ENCODE data around the gene PSMG4. TPM values are rescaled to one million over a fixed set of nuclear protein-coding genes. Genes with fewer than 3 reads are reported as not detected.

PSMG4 gene
- total RNA-seq, 1 experiment from 2014 or later: 40.0 TPM

- no peak for TF ChIP-seq CTCF (IDR thresholded peaks at IDR 0.05; ENCODE audit: unreplicated experiment)
- peaks cover 7% of the 10 kb centered on the region for H3K9me3 Mint-ChIP-seq (ENCODE audit: unreplicated experiment)
- H3K36me3 Mint-ChIP-seq (ENCODE audit: insufficient read depth, unreplicated experiment): no peaks in the 10 kb centered on the region
- H3K4me1 Mint-ChIP-seq (ENCODE audit: insufficient read depth, unreplicated experiment): peaks cover 13% of the 10 kb centered on the region
- ChIA-PET CTCF (interaction anchor here (0.5 to 1.0 kb wide), 2 partner anchors 26 to 1629 kb away, joined by 3 to 4 read pairs; no protein-coding TSS in a partner anchor), POLR2A (interaction anchor here (0.7 kb wide), 1 partner anchor 60 kb away, joined by 4 read pairs; no protein-coding TSS in a partner anchor)
- DNase-seq (ENCODE audit: unreplicated experiment): no peak
- intact Hi-C loops (cut with micrococcal nuclease): no loop called here
- no peak overlapping the region for H3K27ac Mint-ChIP-seq (ENCODE audit: low read depth, unreplicated experiment)
- no TSS peak for BruUV-seq (replicated peaks)
- H3K27me3 Mint-ChIP-seq (ENCODE audit: insufficient read depth, unreplicated experiment): no peaks in the 10 kb centered on the region
- no peak overlapping the region for H3K4me3 Mint-ChIP-seq (ENCODE audit: unreplicated experiment)
These were observed 13.5 kb upstream of the PSMG4 start for GRCh38 chr6:3245216-3245615.

- TF ChIP-seq CTCF (IDR thresholded peaks at IDR 0.05; ENCODE audit: unreplicated experiment): no peak
- Mint-ChIP-seq H3K36me3 (ENCODE audit: insufficient read depth, unreplicated experiment) (no peaks in the 10 kb centered on the region), H3K4me3 (ENCODE audit: unreplicated experiment) (peak overlapping the region; percentile 33), H3K9me3 (ENCODE audit: unreplicated experiment) (peaks cover 7% of the 10 kb centered on the region), H3K4me1 (ENCODE audit: insufficient read depth, unreplicated experiment) (peaks cover 25% of the 10 kb centered on the region), H3K27me3 (ENCODE audit: insufficient read depth, unreplicated experiment) (no peaks in the 10 kb centered on the region), H3K27ac (ENCODE audit: low read depth, unreplicated experiment) (peak overlapping the region; percentile 23)
- intact Hi-C loops (cut with micrococcal nuclease): no loop called here
- ChIA-PET CTCF (interaction anchor here (0.6 kb wide), 4 partner anchors 73 to 1475 kb away, joined by 3 to 5 read pairs (median 3); no protein-coding TSS in a partner anchor), POLR2A (interaction anchor here (1.8 to 3.8 kb wide), 2 partner anchors 12 to 39 kb away, joined by 10 to 15 read pairs; partner anchors contain the start of gene PSMG4)
- peak; percentile 45 for DNase-seq (ENCODE audit: unreplicated experiment)
- no TSS peak for BruUV-seq (replicated peaks)
These were observed 11.2 kb upstream of the PSMG4 start for GRCh38 chr6:3247255-3248146.

GRCh38 chr6:3249821-3250220, 8.9 kb upstream of the PSMG4 start:
- intact Hi-C loops (cut with micrococcal nuclease): loop anchor here (5.0 kb wide), 1 partner anchor 93 kb away; the partner anchor contains the start of gene TUBB2A
- H3K4me1 Mint-ChIP-seq (ENCODE audit: insufficient read depth, unreplicated experiment): peaks cover 24% of the 10 kb centered on the region
- H3K36me3 Mint-ChIP-seq (ENCODE audit: insufficient read depth, unreplicated experiment): no peaks in the 10 kb centered on the region
- H3K27me3 Mint-ChIP-seq (ENCODE audit: insufficient read depth, unreplicated experiment): no peaks in the 10 kb centered on the region
- TF ChIP-seq CTCF (IDR thresholded peaks at IDR 0.05; ENCODE audit: unreplicated experiment): no peak
- no peak for DNase-seq (ENCODE audit: unreplicated experiment)
- H3K4me3 Mint-ChIP-seq (ENCODE audit: unreplicated experiment): no peak overlapping the region
- ChIA-PET POLR2A (interaction anchor here (3.8 kb wide), 1 partner anchor 9 kb away, joined by 15 read pairs; the partner anchor contains the start of gene PSMG4), CTCF (interaction anchor here (0.6 to 5.4 kb wide), 3 partner anchors 42 to 130 kb away, joined by 3 to 64 read pairs (median 12); no protein-coding TSS in a partner anchor)
- H3K9me3 Mint-ChIP-seq (ENCODE audit: unreplicated experiment): no peaks in the 10 kb centered on the region
- BruUV-seq (replicated peaks): no TSS peak
- no peak overlapping the region for H3K27ac Mint-ChIP-seq (ENCODE audit: low read depth, unreplicated experiment)

- ChIA-PET CTCF (interaction anchor here (0.5 to 5.4 kb wide), 7 partner anchors 25 to 130 kb away, joined by 3 to 64 read pairs (median 5); no protein-coding TSS in a partner anchor), POLR2A (interaction anchor here (2.2 kb wide), 1 partner anchor 132 kb away, joined by 9 read pairs; the partner anchor contains the start of gene BPHL)
- intact Hi-C loops (cut with micrococcal nuclease): loop anchor here (5.0 kb wide), 1 partner anchor 93 kb away; the partner anchor contains the start of gene TUBB2A
- Mint-ChIP-seq H3K27me3 (ENCODE audit: insufficient read depth, unreplicated experiment) (no peaks in the 10 kb centered on the region), H3K9me3 (ENCODE audit: unreplicated experiment) (no peaks in the 10 kb centered on the region), H3K27ac (ENCODE audit: low read depth, unreplicated experiment) (no peak overlapping the region), H3K36me3 (ENCODE audit: insufficient read depth, unreplicated experiment) (no peaks in the 10 kb centered on the region), H3K4me3 (ENCODE audit: unreplicated experiment) (no peak overlapping the region), H3K4me1 (ENCODE audit: insufficient read depth, unreplicated experiment) (peaks cover 24% of the 10 kb centered on the region)
- TF ChIP-seq CTCF (IDR thresholded peaks at IDR 0.05; ENCODE audit: unreplicated experiment): no peak
- no TSS peak for BruUV-seq (replicated peaks)
- DNase-seq (ENCODE audit: unreplicated experiment): no peak
These were observed 8.5 kb upstream of the PSMG4 start for GRCh38 chr6:3250231-3250675.
